Measurements from ENCODE around the gene CRY2. TPM values are rescaled to one million over a fixed set of nuclear protein-coding genes. Genes with fewer than 3 reads are reported as not detected.

Gene CRY2
- total RNA-seq, 4 donors from 2014 or later: 36.4 to 85.9 (median 37.9) TPM

GRCh38 chr11:45801723-45802315 is 45.5 kb upstream of the CRY2 start:
- no peak for DNase-seq

GRCh38 chr11:45802531-45803317 is 44.6 kb upstream of the CRY2 start:
- H3K4me3 ChIP-seq: no peak overlapping the region
- in situ Hi-C loops (cut with MboI; ENCODE audit: low sequenced_read_pairs in 4 of 4) (no loop called here), intact Hi-C loops (cut with DNase I; ENCODE audit: low total_unique reads) (no loop called here)
- ATAC-seq (no peak), DNase-seq (no peak)
- no peaks in the 10 kb centered on the region for H3K9me3 ChIP-seq
- no peaks in the 10 kb centered on the region for H3K27me3 ChIP-seq
- H3K36me3 ChIP-seq: no peaks in the 10 kb centered on the region
- no peak for TF ChIP-seq CTCF (IDR thresholded peaks at IDR 0.05 in 4 of 5, conservative IDR thresholded peaks at IDR 0.05 in 1 of 5)
- no peak for TF ChIP-seq POLR2A (IDR thresholded peaks at IDR 0.05)
- peaks cover 23% of the 10 kb centered on the region in 2 donors for H3K4me1 ChIP-seq
- H3K27ac ChIP-seq: no peak overlapping the region

More at GRCh38 chr11:45801723-45802315, 45.5 kb upstream of the CRY2 start:
- Histone ChIP-seq H3K9me3 (no peaks in the 10 kb centered on the region), H3K4me3 (no peak overlapping the region), H3K27ac (no peak overlapping the region), H3K27me3 (no peaks in the 10 kb centered on the region), H3K4me1 (peaks cover 14% of the 10 kb centered on the region in 2 donors), H3K36me3 (no peaks in the 10 kb centered on the region)
- no peak for TF ChIP-seq POLR2A (IDR thresholded peaks at IDR 0.05)
- no peak for TF ChIP-seq CTCF (IDR thresholded peaks at IDR 0.05 in 4 of 5, conservative IDR thresholded peaks at IDR 0.05 in 1 of 5)
- in situ Hi-C loops (cut with MboI; ENCODE audit: low sequenced_read_pairs in 4 of 4): no loop called here
- intact Hi-C loops (cut with DNase I; ENCODE audit: low total_unique reads): no loop called here
- ATAC-seq: no peak

DNA sequence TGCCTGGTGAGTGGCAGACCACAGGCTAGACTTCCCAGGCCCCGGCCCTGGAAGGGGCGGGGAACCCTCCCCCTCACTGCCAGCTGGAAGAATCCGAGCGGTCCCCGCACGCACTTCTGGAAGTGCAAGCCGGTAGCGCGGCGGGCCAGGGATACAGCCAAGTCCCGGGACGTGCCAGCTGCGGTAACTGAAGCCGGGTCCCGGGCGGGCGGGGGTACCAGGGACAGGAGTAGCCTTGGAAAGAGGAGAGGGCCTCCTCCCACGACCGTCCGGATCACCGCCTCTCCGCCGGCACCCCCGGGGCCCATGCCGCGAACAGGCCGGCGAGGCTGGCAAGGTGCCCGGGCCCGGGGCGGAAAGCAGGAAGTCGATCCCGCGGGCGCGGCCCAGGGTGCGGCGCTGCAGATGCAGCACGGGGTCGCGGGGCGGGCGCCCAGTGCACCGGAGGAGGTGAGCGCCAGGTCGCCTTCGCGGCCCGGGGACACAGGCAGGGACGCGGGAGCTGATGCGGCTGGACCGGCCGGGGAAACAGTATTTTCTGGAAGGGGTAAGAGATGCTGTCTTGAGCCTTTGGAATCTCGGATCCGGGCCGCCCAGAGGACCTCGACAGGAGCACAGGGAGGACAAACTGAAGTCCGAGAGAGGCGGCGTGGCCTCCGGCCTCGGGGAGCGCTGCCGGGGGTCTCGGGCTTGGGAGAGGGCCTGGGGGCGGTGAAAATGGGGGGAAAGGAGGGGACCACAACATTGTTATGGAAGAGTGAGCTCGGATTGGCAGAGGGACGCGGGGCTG is 43.1 kb upstream of the CRY2 start:
- DNase-seq: peak; percentile 54 to 73
- intact Hi-C loops (cut with DNase I; ENCODE audit: low total_unique reads) (loop anchor here (1.0 kb wide), 1 partner anchor 68 kb away; no protein-coding TSS in a partner anchor), in situ Hi-C loops (cut with MboI; ENCODE audit: low sequenced_read_pairs in 4 of 4) (no loop called here)
- Histone ChIP-seq H3K36me3 (peaks cover 0 to 8% of the 10 kb centered on the region in 2 donors), H3K9me3 (no peaks in the 10 kb centered on the region), H3K27ac (peak overlapping the region; percentile 86 to 94 (median 91)), H3K4me3 (peak overlapping the region; percentile 76 to 96 (median 86)), H3K4me1 (peaks cover 28 to 29% of the 10 kb centered on the region in 2 donors), H3K27me3 (no peaks in the 10 kb centered on the region)
- ATAC-seq: peak; percentile 52 to 56
- no peak for TF ChIP-seq CTCF (IDR thresholded peaks at IDR 0.05 in 4 of 5, conservative IDR thresholded peaks at IDR 0.05 in 1 of 5)
- no peak for TF ChIP-seq POLR2A (IDR thresholded peaks at IDR 0.05)

GRCh38 chr11:45804761-45805304 is 42.4 kb upstream of the CRY2 start, which contains the start of gene SLC35C1:
Gene SLC35C1 (plus strand): TSS chr11:45805149. CDS start chr11:45805802, 653 bp downstream.
- H3K9me3 ChIP-seq: no peaks in the 10 kb centered on the region
- H3K4me1 ChIP-seq: peaks cover 28 to 29% of the 10 kb centered on the region in 2 donors
- DNase-seq (peak; percentile 96), ATAC-seq (peak; percentile 87)
- intact Hi-C loops (cut with DNase I; ENCODE audit: low total_unique reads): loop anchor here (1.0 kb wide), 5 partner anchors 38 to 317 kb away; partner anchors contain the start of gene CRY2
- H3K27me3 ChIP-seq: no peaks in the 10 kb centered on the region
- in situ Hi-C loops (cut with MboI; ENCODE audit: low sequenced_read_pairs in 4 of 4): no loop called here
- peak within 1 kb of the TSS; percentile 86 to 94 (median 91) for H3K27ac ChIP-seq
- TF ChIP-seq POLR2A (IDR thresholded peaks at IDR 0.05) (peak; percentile 88 to 94), CTCF (IDR thresholded peaks at IDR 0.05 in 4 of 5, conservative IDR thresholded peaks at IDR 0.05 in 1 of 5) (peak in 4 of 5 experiments; percentile 25 to 48 (median 34))
- peaks cover 0 to 13% of the 10 kb centered on the region in 2 donors for H3K36me3 ChIP-seq
- peak within 1 kb of the TSS; percentile 76 to 96 (median 86) for H3K4me3 ChIP-seq

Measured in gastrocnemius medialis (tissue), 4 donors.